Adrenal gland (tissue), 12 donors: ENCODE data around the gene TTC39B. TPM values are rescaled to one million over a fixed set of nuclear protein-coding genes. Genes with fewer than 3 reads are reported as not detected.

ENCODE experiments used
- DNase-seq, 7 donors: peaks; one replicate each; pipeline ENCODE4 v3.0.0-alpha.2; 2019 to 2020
- H3K27ac ChIP-seq, 5 donors: fragments of 200-600 bp; sonication (generic) in 4 of 5; 1 replicate in 3 of 5; 2 replicates in 2 of 5; pipeline versions ENCODE4 v1.5.1 to v1.8.0; 2016 to 2020; ENCODE audit warnings: mild to moderate bottlenecking in 1 of 5
- H3K27me3 ChIP-seq: fragments of 200-600 bp; 2 replicates; pipeline ENCODE4 v1.8.0; 2021
- H3K36me3 ChIP-seq, 2 donors: fragments of 200-600 bp; replicated peaks in 1 of 2; 1 replicate in 1 of 2; 2 replicates in 1 of 2; pipeline versions ENCODE4 v1.5.1 to v1.8.0; 2018 to 2022
- H3K4me1 ChIP-seq, 2 donors: fragments of 200-600 bp; replicated peaks in 1 of 2; 1 replicate in 1 of 2; 2 replicates in 1 of 2; pipeline versions ENCODE4 v1.5.1 to v1.8.0; 2018 to 2021
- H3K4me3 ChIP-seq, 4 donors: fragments of 200-600 bp; sonication (generic) in 3 of 4; one replicate each; pipeline ENCODE4 v1.5.1; 2016 to 2018
- H3K9me3 ChIP-seq, 3 donors: fragments of 200-600 bp; sonication (generic) in 1 of 3; replicated peaks in 1 of 3; 1 replicate in 2 of 3; 2 replicates in 1 of 3; pipeline versions ENCODE4 v1.5.1 to v1.8.0; 2016 to 2021
- CTCF ChIP-seq, 6 experiments: fragments of 450-650 bp in 4 of 6; fragments of 200-600 bp in 2 of 6; sonication (generic) in 1 of 6; IDR thresholded peaks; 1 replicate in 5 of 6; 2 replicates in 1 of 6; pipeline versions ENCODE4 v1.5.1 to v1.8.0; 2016 to 2021; ENCODE audit warnings: antibody characterized with exemption in 6 of 6, mild to moderate bottlenecking in 2 of 6, moderate library complexity in 1 of 6
- POLR2A ChIP-seq, 2 donors: fragments of 450-650 bp; IDR thresholded peaks; one replicate each; pipeline ENCODE4 v1.6.1; 2017; ENCODE audit warnings: antibody characterized with exemption in 2 of 2, mild to moderate bottlenecking in 2 of 2, moderate library complexity in 1 of 2
- WGBS, 4 donors: extraction: QIAGEN DNeasy Blood & Tissue Kit in 2 of 4; methylation state at CpG; one replicate each; pipeline versions ENCODE4 v1.1.5 to v1.1.7; 2013 to 2017; 5-methylcytosine and 5-hydroxymethylcytosine counted together
- intact Hi-C, 2 donors: fragments of 100-400 bp; cut with DNase I; formaldehyde crosslinking; loops; one replicate each; pipeline versions ENCODE4 v1.14.1 to v1.15.0; 2022 to 2023
- polyA plus RNA-seq, 3 donors: library from polyadenylated mRNA; stranded (reverse); fragments of 200-250 nt in 2 of 3; fragments of 350-450 nt in 1 of 3; fragmentation: Illumina TruSeq in 1 of 3; extraction: RNeasy Lipid Tissue Mini Kit (QIAGEN cat#74804) in 1 of 3; gene quantifications; one replicate each; pipeline ENCODE4 v1.2.3, GENCODE V29; 2013 to 2014
- total RNA-seq, 9 donors: library from RNA; depleted of rRNA in 4 of 9; stranded (reverse); fragments of >200 nt in 4 of 9; fragments of 120-200 nt in 1 of 9; fragmentation: NEBNext Ultra II Directional in 1 of 9; extraction: Animal tissue kit (Norgen Biotek cat#: 25700) in 1 of 9; gene quantifications; one replicate each; pipeline versions ENCODE4 v1.1.0 to v1.2.4, GENCODE V29; 2013 to 2023
- donor health status: healthy with polysubstance abuse.
- donor health status: Bipolar disorder and iron deficiency.
- donor health status: DM: yes; HTN: yes; CAD: no.
- donor health status: DM: no; HTN: no; CAD: no.
- donor health status: DM: no; HTN: no; CAD: no.
- donor health status: DM: yes; HTN: yes; CAD: no.

Gene TTC39B
- total and polyA plus RNA-seq, 12 donors: 3.7 to 14.4 (median 9.5) TPM

- no peak overlapping the region for H3K4me3 ChIP-seq
Measured at GRCh38 chr9:15248621-15249020, 58.4 kb downstream of the TTC39B start.

GRCh38 chr9:15248081-15248480, 58.9 kb downstream of the TTC39B start:
- H3K4me1 ChIP-seq: no peaks in the 10 kb centered on the region
- intact Hi-C loops: no loop called here
- peak overlapping the region in 1 of 5 donors; percentile 46 for H3K27ac ChIP-seq
- no peaks in the 10 kb centered on the region for H3K36me3 ChIP-seq
- no peaks in the 10 kb centered on the region for H3K27me3 ChIP-seq
- no peak overlapping the region for H3K4me3 ChIP-seq
- TF ChIP-seq POLR2A (IDR thresholded peaks at IDR 0.05) (no peak), CTCF (IDR thresholded peaks at IDR 0.05) (no peak)
- H3K9me3 ChIP-seq: no peaks in the 10 kb centered on the region
- no peak for DNase-seq

More at GRCh38 chr9:15248621-15249020, 58.4 kb downstream of the TTC39B start:
- Histone ChIP-seq H3K4me1 (no peaks in the 10 kb centered on the region), H3K9me3 (no peaks in the 10 kb centered on the region), H3K27me3 (no peaks in the 10 kb centered on the region), H3K36me3 (no peaks in the 10 kb centered on the region), H3K27ac (peak overlapping the region in 2 of 5 donors; percentile 42 to 46)
- TF ChIP-seq POLR2A (IDR thresholded peaks at IDR 0.05) (no peak), CTCF (IDR thresholded peaks at IDR 0.05) (no peak)
- DNase-seq: no peak
- intact Hi-C loops: no loop called here
- 66 to 76% (median 68%) methylated on average over 2 of the region's 2 CpGs for WGBS, 4 donors

GRCh38 chr9:15246708-15247107, 60.3 kb downstream of the TTC39B start:
- H3K9me3 ChIP-seq: no peaks in the 10 kb centered on the region
- no peaks in the 10 kb centered on the region for H3K27me3 ChIP-seq
- TF ChIP-seq CTCF (IDR thresholded peaks at IDR 0.05): no peak
- no peak for TF ChIP-seq POLR2A (IDR thresholded peaks at IDR 0.05)
- no peak for DNase-seq
- no peaks in the 10 kb centered on the region for H3K36me3 ChIP-seq
- no peaks in the 10 kb centered on the region for H3K4me1 ChIP-seq
- intact Hi-C loops: no loop called here
- H3K4me3 ChIP-seq: no peak overlapping the region
- H3K27ac ChIP-seq: no peak overlapping the region

- H3K9me3 ChIP-seq: no peaks in the 10 kb centered on the region
- intact Hi-C loops: no loop called here
- WGBS, 4 donors: 41 to 69% (median 57%) methylated on average over 1 of the region's 1 CpG
- no peaks in the 10 kb centered on the region for H3K27me3 ChIP-seq
- no peak overlapping the region for H3K4me3 ChIP-seq
- no peak for DNase-seq
- H3K4me1 ChIP-seq: no peaks in the 10 kb centered on the region
- TF ChIP-seq CTCF (IDR thresholded peaks at IDR 0.05): no peak
- no peak for TF ChIP-seq POLR2A (IDR thresholded peaks at IDR 0.05)
- no peak overlapping the region for H3K27ac ChIP-seq
- H3K36me3 ChIP-seq: no peaks in the 10 kb centered on the region
Measured at GRCh38 chr9:15246243-15246642, 60.8 kb downstream of the TTC39B start.
